Breast epithelium (tissue), 3 donors: ENCODE measurements around the gene PWWP2B.

Experiments
- POLR2AphosphoS5 ChIP-seq, 3 donors: sonication (generic); formaldehyde crosslinking; IDR thresholded peaks; one replicate each; pipeline ENCODE4 v1.6.1; 2017; ENCODE audit warnings: antibody characterized with exemption in 3 of 3
- TF ChIP-seq, protein P1 (sequence below), 3 donors: fragments of 450-650 bp; IDR thresholded peaks; one replicate each; pipeline ENCODE4 v1.5.1; 2016 to 2017; ENCODE audit warnings: antibody characterized with exemption in 3 of 3, mild to moderate bottlenecking in 3 of 3, moderate library complexity in 3 of 3

DNA sequence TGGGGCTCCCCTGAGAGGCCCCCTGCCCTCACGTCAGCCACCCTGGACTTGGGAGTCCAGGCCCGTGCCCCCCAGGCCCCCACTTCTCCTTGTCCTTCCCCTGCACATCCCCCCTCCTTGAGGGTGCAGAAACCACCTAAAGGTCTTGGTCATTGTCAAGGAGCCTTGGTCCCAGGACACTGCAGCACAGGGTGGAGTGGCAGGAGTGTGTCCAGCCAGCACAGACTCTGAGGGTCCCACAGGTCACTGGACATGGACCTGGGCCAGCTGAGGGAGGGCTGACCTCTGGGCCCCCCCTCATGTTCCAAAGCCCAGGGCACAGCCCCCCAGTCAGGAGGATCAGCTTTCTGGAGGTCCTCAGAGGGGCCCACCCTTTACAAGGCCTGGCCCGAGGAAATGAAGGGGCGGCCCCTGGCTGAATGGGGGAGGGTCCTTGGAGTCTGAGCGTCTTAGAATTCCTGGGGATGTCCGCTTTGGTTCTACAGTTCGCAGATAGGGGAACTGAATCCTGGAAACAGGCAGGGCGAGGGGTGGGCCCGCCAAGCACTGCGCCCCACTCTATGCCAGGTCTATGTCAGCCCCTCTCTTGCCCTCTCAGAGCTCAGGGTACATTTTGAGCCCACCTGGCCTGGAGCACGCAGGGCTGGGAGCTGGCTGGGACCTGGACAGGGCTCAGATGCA, 54.0 kb downstream of the PWWP2B start:
- TF ChIP-seq, protein P1, sequence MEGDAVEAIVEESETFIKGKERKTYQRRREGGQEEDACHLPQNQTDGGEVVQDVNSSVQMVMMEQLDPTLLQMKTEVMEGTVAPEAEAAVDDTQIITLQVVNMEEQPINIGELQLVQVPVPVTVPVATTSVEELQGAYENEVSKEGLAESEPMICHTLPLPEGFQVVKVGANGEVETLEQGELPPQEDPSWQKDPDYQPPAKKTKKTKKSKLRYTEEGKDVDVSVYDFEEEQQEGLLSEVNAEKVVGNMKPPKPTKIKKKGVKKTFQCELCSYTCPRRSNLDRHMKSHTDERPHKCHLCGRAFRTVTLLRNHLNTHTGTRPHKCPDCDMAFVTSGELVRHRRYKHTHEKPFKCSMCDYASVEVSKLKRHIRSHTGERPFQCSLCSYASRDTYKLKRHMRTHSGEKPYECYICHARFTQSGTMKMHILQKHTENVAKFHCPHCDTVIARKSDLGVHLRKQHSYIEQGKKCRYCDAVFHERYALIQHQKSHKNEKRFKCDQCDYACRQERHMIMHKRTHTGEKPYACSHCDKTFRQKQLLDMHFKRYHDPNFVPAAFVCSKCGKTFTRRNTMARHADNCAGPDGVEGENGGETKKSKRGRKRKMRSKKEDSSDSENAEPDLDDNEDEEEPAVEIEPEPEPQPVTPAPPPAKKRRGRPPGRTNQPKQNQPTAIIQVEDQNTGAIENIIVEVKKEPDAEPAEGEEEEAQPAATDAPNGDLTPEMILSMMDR (IDR thresholded peaks at IDR 0.05), result no peak
- no peak for TF ChIP-seq POLR2AphosphoS5 (IDR thresholded peaks at IDR 0.05)
